HCEC 1CT (cell line): Measurements from ENCODE around the gene TMOD3.

ENCODE experiments used
- DNase-seq: peaks from one replicate; pipeline ENCODE4 v3.0.0-alpha.2; 2017

The TMOD3 gene

DNA sequence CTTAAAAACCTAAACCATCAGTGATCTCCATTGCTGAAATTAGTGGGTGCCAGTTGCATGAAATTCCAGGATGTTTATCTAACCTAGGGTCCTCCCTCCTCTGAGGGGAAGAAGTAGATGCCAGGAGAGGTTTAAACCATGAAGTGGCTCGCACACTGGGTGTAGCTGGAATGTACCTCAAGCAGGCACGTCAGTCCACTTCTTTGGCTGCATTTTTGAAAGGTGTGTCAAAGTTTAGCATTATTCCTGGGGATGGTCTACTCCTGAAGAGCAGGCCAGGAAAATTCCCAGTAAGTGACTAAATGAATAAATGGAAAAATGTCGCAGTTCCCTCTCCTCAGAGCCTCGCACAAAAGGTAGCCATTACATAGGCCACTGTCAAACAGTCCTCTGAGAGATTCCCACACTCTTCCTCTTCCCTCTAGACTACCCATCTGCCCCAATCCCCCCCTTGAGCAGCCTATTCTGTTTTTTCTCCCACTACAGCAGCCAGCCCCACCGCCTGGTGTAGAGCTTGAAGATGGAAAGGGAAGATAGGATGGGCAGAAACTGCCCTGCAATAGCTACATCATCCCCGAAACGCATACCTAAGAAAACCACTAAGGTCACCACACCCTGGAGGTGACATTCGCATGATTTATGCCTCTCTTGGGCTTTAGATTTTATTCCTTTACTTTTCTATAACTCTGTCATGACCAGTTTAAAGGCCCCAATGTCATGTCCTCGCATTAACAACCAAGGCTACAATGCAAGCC lies 655 bp upstream of the TMOD3 start:
- no peak for DNase-seq

GRCh38 chr15:51830276-51830806 lies 888 bp downstream of the TMOD3 start:
- DNase-seq = peak; percentile 71

GRCh38 chr15:51833772-51834171 lies 4.3 kb downstream of the TMOD3 start:
- DNase-seq = peak; percentile 20

GRCh38 chr15:51837792-51838251 lies 8.4 kb downstream of the TMOD3 start:
- DNase-seq = no peak

GRCh38 chr15:51838270-51838669 lies 8.8 kb downstream of the TMOD3 start:
- DNase-seq = no peak

DNA sequence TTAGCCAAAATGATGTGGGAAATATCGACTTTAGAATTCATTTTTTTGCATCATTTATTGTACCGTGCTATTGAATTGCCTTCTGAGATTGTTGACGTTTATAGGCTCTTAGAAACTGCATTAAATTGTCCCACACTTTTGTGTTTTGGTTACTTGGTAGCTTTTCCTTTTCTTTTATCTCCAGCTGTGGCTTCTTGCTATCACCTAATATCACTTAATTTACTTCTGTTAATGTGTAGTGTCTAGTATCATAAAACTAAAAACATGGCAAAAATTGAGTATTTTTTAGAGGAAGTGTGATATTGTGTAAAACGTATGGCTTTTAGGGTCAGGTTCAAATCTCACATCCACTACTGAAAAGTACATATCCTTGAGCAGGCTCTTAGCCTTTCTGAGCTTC lies 11.2 kb downstream of the TMOD3 start:
- no peak for DNase-seq

DNA sequence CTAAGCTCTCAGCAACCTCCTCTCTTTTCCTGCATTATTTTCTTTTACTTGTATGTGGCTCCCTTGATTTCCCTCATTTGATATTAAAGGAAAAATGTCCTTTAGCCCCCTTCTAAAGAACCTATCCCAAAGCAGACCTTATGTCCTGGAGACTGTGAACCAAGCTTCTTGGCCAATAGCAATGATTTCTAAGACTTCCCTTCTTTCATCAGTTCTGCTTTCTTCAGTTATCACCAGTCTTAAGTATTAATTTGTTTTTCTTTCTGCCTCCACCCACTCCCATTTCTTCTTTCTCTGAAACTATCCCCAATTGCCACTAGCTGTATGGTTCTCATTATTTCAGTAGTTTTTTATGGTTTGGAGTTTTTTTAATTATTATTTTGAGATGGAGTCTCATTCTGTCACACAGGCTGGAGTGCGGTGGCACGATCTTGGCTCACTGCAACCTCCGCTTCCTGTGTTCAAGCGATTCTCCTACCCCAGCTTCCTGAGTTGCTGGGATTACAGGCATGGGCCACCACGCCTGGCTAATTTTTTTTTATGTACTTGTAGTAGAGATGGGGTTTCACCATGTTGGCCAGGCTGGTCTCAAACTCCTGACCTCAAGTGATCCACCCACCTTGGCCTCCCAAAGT lies 12.1 kb downstream of the TMOD3 start:
- no peak for DNase-seq

- no peak for DNase-seq
These were observed 12.8 kb downstream of the TMOD3 start for GRCh38 chr15:51842265-51842664.

GRCh38 chr15:51842852-51843737 lies 13.6 kb downstream of the TMOD3 start:
- DNase-seq = peak; percentile 82

GRCh38 chr15:51844747-51845426 lies 15.4 kb downstream of the TMOD3 start:
- no peak for DNase-seq

GRCh38 chr15:51846066-51846462 lies 16.6 kb downstream of the TMOD3 start:
- DNase-seq = no peak

GRCh38 chr15:51846463-51847230 lies 17.2 kb downstream of the TMOD3 start:
- DNase-seq = peak; percentile 86

DNA sequence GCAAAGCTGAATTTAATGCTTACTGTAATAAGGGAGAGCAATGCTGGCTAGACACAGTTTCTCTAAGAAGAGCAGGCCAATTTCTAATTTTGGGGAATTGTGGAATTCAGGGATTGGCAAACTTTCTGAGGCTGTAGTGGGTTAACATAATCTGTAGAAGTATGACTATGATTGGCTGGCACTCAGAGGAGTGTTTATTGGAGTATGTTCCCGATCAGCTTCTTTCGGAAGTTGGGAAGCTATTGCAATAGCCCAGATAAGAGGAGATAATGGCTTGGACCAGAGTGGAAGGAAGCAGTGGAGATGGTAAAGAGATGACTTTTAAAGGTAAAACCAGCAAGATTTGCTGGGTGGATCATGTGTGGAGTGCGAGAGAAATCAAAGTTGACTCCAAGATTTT lies 19.4 kb downstream of the TMOD3 start:
- DNase-seq = no peak

- no peak for DNase-seq
These were observed 20.4 kb downstream of the TMOD3 start for GRCh38 chr15:51849860-51850259.

DNA sequence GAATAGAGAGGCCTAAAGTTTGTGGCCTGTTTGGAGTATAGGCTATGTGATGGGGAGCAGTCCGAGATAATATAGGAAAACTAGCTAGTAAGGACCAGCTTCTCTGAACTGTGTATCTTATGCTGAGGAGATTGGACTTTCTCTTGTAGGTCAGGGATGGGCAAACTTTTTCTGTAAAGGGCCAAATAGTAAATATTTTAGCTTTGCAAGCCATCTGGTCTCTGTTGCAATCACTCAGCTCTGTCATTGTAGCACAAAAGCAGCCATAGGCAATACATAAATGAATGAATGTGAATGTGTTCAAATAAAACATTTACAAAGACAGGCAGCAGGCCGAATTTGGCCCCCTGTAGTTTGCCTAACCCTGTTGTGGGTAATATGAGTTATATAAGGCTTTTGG lies 24.5 kb downstream of the TMOD3 start:
- DNase-seq = peak; percentile 20

DNA sequence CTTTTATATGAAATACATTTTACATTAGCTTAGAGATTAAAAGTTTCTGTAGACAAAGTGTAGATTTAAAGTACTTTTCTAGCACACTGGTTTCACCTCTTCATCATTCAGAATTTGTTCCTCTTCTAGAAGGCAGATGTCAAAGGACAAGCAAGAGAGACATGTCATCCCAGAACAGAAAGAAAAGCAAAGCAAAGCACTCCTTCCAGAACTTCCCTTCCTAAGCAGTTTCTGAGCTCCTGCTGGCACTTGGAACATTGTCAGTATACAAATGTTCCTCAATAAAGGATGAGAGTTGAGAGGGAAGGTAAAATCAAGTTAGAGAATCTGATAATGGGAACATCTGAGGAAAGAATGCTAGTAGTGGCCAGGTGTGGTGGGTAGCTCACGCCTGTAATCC lies 26.2 kb downstream of the TMOD3 start:
- DNase-seq = no peak

DNA sequence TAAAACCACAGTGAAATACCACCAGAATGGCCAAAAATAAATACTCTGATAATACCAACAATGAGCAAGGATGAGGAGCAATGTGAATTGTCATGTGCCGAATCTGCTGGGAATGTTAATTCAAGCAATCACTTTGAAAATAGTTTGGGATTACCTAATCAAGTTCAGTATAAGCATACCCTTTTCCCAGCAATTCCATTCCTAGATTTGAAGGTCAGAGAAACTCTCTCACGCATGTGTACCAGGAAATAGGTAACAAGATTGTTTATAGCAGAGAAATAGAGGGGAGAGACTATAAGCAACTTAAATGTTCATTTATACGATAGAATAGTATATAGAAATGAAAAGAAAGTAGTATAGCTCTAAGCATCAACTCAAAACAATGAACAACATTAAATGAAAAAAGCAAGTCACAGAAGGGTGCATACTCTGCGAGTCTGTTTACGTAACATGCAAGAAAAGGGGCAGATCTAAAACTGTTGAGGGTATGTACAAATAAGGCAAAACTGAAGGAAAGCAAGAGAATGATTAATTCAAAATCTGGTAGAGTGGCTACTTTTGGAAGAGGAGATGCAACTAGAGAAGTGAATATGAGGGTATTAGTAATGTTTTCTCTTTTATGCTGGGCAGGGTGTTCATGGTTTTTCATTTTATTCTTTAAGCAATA lies 27.4 kb downstream of the TMOD3 start:
- peak; percentile 45 for DNase-seq

GRCh38 chr15:51861557-51862359 lies 32.3 kb downstream of the TMOD3 start:
- no peak for DNase-seq

GRCh38 chr15:51863131-51863530 lies 33.7 kb downstream of the TMOD3 start:
- DNase-seq = no peak

GRCh38 chr15:51864408-51865056 lies 35.1 kb downstream of the TMOD3 start:
- no peak for DNase-seq
